Astrocyte of the spinal cord (primary cell): ENCODE results near the gene TMEM54.
"Not testable (repeated sequence)": the region's sequence is repeated elsewhere in the genome, so short reads cannot be mapped to it uniquely, and the experiment has no call there.

Experiments used
- DNase-seq: peaks from one replicate; pipeline ENCODE4 v3.0.0; 2011; ENCODE audit warnings: low read depth, low spot score
- H3K4me3 ChIP-seq: 2 replicates; pipeline ENCODE4 v1.5.1; 2011; ENCODE audit warnings: low read depth, mild to moderate bottlenecking, low read length, moderate library complexity
- in situ Hi-C: cut with HindIII; loops from 2 replicates; pipeline ENCODE4 v1.10.0; 2017; ENCODE audit warnings: low sequenced_read_pairs
- TF ChIP-seq, protein P1 (sequence below): IDR thresholded peaks from 2 replicates; pipeline ENCODE4 v1.5.1; 2012; ENCODE audit warnings: low read depth, mild to moderate bottlenecking, low read length, inconsistent platforms

The TMEM54 gene

DNA sequence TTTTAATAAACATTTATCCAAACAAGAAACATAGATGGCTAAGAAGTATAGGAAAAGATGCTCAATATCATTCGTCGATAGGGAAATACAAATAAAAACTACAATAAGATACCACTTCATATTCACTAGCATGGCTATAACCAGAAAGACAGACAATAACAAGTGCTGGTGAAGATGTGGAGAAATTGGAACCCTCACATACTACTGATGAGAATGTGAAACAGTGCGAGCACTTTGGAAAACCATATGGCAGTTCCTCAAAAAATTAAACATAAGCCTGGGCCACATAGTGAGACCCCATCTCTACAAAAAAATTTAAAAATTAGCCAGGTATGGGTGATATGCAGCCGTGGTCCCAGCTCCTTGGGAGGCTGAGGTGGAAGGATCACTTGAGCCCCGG is 9.1 kb upstream of the TMEM54 start:
- H3K4me3 ChIP-seq: no peak overlapping the region
- DNase-seq: no peak
- in situ Hi-C loops: no loop called here
- TF ChIP-seq, protein P1, sequence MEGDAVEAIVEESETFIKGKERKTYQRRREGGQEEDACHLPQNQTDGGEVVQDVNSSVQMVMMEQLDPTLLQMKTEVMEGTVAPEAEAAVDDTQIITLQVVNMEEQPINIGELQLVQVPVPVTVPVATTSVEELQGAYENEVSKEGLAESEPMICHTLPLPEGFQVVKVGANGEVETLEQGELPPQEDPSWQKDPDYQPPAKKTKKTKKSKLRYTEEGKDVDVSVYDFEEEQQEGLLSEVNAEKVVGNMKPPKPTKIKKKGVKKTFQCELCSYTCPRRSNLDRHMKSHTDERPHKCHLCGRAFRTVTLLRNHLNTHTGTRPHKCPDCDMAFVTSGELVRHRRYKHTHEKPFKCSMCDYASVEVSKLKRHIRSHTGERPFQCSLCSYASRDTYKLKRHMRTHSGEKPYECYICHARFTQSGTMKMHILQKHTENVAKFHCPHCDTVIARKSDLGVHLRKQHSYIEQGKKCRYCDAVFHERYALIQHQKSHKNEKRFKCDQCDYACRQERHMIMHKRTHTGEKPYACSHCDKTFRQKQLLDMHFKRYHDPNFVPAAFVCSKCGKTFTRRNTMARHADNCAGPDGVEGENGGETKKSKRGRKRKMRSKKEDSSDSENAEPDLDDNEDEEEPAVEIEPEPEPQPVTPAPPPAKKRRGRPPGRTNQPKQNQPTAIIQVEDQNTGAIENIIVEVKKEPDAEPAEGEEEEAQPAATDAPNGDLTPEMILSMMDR: no peak

DNA sequence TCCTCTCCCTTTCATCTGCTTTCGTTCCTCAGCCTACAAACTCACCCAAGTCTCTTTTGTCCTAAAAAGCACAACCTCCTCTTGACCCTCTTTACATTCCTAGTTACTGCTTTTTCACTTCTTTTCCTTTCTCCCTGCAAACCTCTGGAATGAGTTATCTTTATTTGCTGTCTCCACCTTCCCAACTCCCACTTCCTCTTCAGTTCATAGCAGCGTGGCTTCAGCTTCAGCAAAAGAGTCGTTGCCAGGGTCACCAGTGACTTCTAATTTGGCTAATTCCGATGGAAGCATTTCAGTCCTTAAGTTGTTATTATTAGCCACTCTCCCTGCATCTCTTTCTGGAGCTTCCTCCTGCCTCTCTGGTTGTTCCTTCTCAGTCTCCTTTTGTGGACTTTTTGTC is 6.2 kb upstream of the TMEM54 start:
- DNase-seq: no peak
- H3K4me3 ChIP-seq: no peak overlapping the region
- TF ChIP-seq, protein P1: no peak
- in situ Hi-C loops: no loop called here

DNA sequence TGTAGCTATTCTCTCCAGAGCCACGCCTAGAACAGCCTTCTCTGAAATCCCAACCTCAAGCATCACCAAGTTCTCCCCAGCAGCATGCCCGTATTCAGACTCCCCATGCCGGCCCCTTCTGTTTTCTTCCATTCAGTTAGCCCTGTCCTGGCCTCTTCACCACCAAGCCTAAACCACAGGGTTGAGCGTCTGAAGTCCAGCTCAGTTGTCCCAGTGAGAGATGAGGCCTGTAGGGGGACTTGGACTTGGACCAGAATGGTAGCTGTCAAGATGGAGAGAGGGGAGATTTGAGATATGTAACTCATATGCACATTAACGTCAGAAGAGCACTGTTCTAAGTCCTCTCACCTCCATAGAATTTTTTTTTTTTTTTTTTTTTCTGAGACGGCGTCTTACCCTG is 5.5 kb upstream of the TMEM54 start:
- TF ChIP-seq, protein P1: no peak
- DNase-seq: no peak
- no peak overlapping the region for H3K4me3 ChIP-seq
- in situ Hi-C loops: no loop called here

DNA sequence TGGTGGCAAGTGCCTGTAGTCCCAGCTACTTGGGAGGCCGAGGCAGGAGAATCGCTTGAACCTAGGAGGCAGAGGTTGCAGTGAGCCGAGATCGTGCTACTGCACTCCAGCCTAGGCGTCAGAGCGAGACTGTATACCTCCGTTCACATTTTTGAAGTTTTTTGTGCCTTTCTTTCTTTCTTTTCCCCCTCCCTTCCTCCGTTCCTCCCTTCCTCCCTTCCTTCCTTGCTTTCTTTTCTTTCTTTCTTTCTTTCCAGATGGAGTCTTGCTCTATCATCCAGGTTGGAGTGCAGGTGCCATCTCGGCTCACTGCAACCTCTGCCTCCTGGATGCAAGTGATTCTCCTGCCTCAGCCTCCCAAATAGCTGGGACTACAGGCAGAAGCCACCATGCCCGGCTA is 4.4 kb upstream of the TMEM54 start:
- DNase-seq, H3K4me3 ChIP-seq, in situ Hi-C loops: not testable (repeated sequence)

DNA sequence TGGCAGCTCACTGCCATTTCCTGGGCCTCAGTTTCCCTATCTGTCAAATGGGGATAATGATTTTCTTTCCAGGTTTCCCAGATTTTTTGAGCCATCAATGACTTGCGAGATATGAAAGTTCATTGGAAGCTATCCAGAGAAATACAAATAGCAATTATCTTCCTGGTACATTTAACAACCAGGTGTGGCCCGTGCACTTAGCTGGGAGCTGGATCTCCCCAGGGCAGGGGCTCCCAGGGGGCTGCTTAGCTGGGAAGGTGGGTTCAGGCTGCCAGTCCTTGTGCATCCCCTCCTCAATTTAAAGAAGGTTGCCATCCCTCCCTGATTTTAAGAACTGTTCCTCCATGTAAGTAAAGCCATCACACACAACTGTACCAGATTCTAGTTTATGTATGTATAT is 3.6 kb upstream of the TMEM54 start:
- no peak overlapping the region for H3K4me3 ChIP-seq
- TF ChIP-seq, protein P1: no peak
- in situ Hi-C loops: no loop called here
- no peak for DNase-seq

DNA sequence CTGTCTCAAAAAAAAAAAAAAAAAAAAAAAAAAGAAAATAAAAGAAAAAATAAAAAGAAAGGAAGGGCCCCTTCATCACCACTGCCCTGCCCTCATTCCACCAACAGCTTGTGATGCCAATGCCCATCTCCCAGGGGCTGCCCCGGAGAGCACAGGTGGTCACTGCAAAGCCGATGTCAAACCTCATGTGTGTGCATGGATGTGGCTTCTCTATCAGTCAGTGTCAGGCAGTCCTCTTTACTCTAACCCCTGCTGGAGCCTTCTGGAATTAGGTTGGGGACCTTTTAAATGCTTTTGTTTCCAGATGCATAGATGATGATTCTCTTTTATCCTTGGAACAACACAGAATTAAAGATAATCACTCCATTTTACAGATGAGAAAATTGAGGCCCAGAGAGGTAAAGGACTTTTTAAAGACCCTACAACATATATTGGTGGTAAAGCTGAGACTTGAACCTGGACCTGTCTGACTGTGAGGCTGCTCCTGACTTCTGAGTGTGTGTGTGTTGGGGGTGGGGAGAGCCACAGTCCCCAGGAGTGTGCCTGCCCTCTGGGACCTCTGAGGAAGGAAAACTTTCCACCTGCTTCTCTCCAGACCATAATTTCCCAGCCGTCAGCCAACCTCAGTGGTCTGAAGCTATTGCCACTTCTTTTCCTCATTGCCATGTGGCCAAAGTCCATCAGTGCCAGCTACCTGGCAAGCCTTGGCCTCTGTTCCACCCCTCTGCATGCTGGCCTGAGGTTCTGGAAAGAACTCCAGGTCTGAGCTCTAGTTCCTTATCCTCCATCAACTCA is 3.0 kb upstream of the TMEM54 start:
- DNase-seq: no peak
- H3K4me3 ChIP-seq: no peak overlapping the region
- in situ Hi-C loops: no loop called here
- TF ChIP-seq, protein P1: no peak

DNA sequence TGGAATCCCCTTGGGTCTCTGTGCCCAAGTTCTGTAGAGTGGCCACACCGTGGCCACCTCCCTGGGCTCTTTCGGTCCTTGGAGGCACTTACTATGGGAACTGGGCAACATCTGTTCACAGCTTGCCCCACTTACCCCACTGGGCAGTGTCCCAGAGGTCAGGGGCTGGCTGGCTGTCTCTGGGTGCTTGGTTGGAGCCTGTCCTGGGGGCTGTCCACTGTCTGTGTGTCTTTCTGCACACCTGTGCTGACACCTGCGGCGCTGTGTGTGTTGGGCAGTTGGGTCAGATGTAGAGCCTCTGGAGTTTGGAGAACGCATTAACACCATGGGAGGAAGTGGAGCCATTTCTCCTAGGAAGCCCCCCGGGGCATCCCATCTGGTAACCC is 1.3 kb upstream of the TMEM54 start:
- TF ChIP-seq, protein P1: no peak
- in situ Hi-C loops: no loop called here
- DNase-seq: no peak
- no peak overlapping the region for H3K4me3 ChIP-seq
